GM13977 (cell line): ENCODE results near the gene MCUR1.

ENCODE experiments used
- DNase-seq: peaks from one replicate; pipeline ENCODE4 v3.0.0; 2012; ENCODE audit warnings: low spot score
- CTCF ChIP-seq: IDR thresholded peaks from 2 replicates; pipeline ENCODE4 v1.5.1; 2012; ENCODE audit warnings: mild to moderate bottlenecking, control low read depth; ENCODE audit not compliant: insufficient read depth; ENCODE audit errors: extremely low read depth, missing control alignments
- in situ Hi-C: fragments of 300-500 bp; cut with MboI; formaldehyde crosslinking; loops from one replicate; pipeline ENCODE4 v1.12.0; 2022; ENCODE audit warnings: low sequenced_read_pairs, low pct_unique_long_range_greater_than_20kb, mixed read lengths, inconsistent platforms; ENCODE audit not compliant: unreplicated experiment

MCUR1 gene

DNA sequence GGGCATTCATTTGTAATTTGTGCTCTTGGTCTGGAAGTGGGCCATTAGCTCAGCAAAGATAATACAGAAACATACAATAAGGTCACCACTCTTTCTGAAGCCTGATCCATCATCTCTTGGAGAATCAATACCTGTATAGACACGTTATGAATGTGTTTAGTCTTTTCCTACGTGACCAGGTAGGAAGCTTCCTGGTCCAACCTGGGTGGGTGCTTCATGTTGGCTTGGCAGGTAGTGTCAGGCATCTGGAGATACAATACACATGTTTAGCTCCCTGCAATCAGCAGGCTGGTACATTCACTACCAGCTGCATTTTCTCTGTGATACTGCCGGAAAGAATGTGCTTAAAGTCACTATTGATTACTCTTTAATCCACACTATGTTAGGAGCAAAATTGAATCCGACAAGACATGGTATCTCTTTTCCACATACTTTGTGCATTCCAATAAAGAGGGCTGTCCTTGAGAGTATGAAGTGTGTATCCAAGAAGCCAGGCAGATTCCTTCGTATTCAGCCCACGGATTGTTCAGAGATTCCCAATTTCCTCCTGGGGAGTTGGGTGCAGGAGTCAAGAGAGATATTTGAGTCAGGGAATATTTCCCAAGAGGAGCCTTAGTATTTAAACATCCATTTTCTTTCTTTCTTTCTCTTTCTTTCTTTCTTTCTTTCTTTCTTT lies 52.9 kb downstream of the MCUR1 start:
- TF ChIP-seq CTCF = no peak
- in situ Hi-C loops = no loop called here
- DNase-seq = no peak

- TF ChIP-seq CTCF = no peak
- DNase-seq = no peak
- in situ Hi-C loops = no loop called here
Measured at GRCh38 chr6:13760307-13761304, 53.8 kb downstream of the MCUR1 start.

- DNase-seq = no peak
- no peak for TF ChIP-seq CTCF
- in situ Hi-C loops = no loop called here
Measured at GRCh38 chr6:13759025-13759424, 55.3 kb downstream of the MCUR1 start.

- in situ Hi-C loops = no loop called here
- DNase-seq = no peak
- TF ChIP-seq CTCF = no peak
Measured at GRCh38 chr6:13754644-13755043, 59.7 kb downstream of the MCUR1 start.

DNA sequence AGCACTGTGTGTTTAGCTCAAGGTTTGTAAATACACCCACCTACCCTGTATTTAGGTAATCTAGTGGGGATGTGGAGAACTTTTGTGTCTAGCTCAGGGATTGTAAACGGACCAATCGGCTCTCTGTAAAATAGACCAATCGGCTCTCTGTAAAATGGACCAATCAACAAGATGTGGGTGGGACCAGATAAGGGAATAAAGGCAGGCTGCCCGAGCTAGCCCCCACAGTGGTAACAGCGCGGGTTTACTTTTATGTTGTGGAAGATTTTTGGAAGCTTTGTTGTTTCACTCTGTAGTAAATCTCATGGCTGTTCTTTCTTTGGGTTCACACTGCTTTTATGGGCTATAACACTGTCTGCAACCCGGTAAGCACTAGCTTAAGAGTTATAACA lies 70.6 kb downstream of the MCUR1 start:
- TF ChIP-seq CTCF = no peak
- DNase-seq = no peak
- in situ Hi-C loops = no loop called here

DNA sequence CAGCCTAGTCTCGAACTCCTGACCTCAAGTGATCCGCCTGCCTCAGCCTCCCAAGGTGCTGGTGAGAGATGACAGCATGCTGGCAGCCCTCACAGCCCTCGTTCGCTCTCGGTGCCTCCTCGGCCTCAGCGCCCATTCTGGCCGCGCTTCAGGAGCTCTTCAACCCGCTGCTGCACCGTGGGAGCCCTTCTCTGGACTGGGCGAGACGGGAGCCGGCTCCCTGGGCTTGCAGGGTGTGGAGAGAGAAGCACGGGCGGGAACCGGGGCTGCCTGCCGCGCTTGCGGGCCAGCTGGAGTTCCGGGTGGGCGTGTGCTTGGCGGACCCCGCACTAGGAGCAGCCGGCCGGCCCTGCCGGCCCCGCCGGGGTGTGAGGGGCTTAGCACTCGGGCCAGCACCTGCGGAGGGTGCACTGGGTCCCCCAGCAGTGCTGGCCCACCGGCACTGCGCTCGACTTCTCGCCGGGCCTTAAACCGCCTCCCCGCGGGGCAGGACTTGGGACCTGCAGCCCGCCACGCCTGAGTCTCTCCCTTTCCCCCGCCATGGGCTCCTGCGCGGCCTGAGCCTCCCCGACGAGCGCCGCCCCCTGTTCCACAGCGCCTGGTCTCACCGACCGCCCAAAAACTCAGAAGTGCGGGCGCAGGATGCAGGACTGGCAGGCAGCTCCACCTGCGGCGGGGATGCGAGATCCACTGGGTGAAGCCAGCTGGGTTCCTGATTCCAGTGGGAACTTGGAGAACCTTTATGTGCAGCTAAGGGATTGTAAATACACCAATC lies 71.2 kb downstream of the MCUR1 start:
- DNase-seq = no peak
- TF ChIP-seq CTCF = no peak
- in situ Hi-C loops = no loop called here
